ENCODE results near the gene GABRB3. TPM values are rescaled to one million over a fixed set of nuclear protein-coding genes. Genes with fewer than 3 reads are reported as not detected.

Gene GABRB3
- total and polyA plus RNA-seq, 2 of the 8 experiments (the other 6 are each of a cell fraction or from before 2014, with no cell fraction given) = 98.8 to 163 TPM

DNA sequence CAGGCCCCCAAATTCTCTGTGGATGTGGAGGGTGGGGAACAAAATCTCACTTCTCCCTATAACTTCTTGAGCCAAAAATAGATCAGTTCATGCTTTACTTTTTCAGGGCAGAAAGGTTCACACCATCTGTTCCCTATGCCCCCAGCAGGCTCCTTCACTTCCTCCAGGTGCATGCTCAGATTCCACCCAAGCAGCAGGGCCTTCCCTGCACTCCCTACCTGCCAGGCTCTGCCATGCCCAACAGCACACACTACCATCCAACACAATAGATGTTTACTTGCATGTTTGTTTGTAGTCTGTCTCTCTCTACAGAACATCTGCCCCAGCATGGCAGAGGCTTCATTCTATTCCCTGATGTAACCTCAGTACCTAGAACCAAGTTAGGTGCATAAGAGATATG is 43.3 kb downstream of the GABRB3 start:
- H3K14ac ChIP-seq (ENCODE audit: insufficient read length) = no peak overlapping the region
- peaks cover 0 to 99% of the 10 kb centered on the region in 2 experiments; a peak in 2 of 4 replicates for H3K79me2 ChIP-seq (ENCODE audit: control insufficient read depth in 1 of 2, insufficient read depth in 2 of 2, low read length in 2 of 2)
- H3K23me2 ChIP-seq (ENCODE audit: low read depth, low read length) = peaks cover 4% of the 10 kb centered on the region; the same call in 1 of the 2 replicates
- FAIRE-seq (no peak), DNase-seq (ENCODE audit: low read depth in 1 of 2, low spot score in 2 of 2) (peak in 1 of 2 experiments; percentile 37)
- H4K91ac ChIP-seq (replicated peaks; ENCODE audit: insufficient read length, low read length) = no peak overlapping the region
- H2BK15ac ChIP-seq (ENCODE audit: low read length) = no peak overlapping the region
- H3K79me1 ChIP-seq (ENCODE audit: low read depth, low read length) = peaks cover 8% of the 10 kb centered on the region
- no peak overlapping the region for H3K9ac ChIP-seq (replicated peaks in 1 of 4; ENCODE audit: extremely low read depth in 1 of 4, low read depth in 3 of 4, low read length in 3 of 4)
- H3K36me3 ChIP-seq (ENCODE audit: control insufficient read depth in 2 of 4, insufficient read depth in 4 of 4, low read length in 3 of 4) = peaks cover 0 to 11% (median 0%) of the 10 kb centered on the region in 4 experiments; a peak in 2 of 8 replicates
- H3K4ac ChIP-seq (replicated peaks; ENCODE audit: insufficient read length, low read depth, low read length) = no peak overlapping the region
- POLR2A ChIA-PET (ENCODE audit: partially characterized antibody) = interaction anchor here (1.1 kb wide), 1 partner anchor 9 kb away, joined by 4 read pairs; no protein-coding TSS in a partner anchor
- H2BK120ac ChIP-seq (replicated peaks; ENCODE audit: low read depth, low read length) = no peak overlapping the region
- no peak overlapping the region for H3K4me2 ChIP-seq (ENCODE audit: insufficient read depth in 1 of 2, low read depth in 2 of 2, low read length in 2 of 2)
- H3K18ac ChIP-seq (ENCODE audit: extremely low read depth, low read length) = no peak overlapping the region
- H3K27me3 ChIP-seq (replicated peaks in 1 of 4; ENCODE audit: control insufficient read depth in 3 of 4, extremely low read depth in 1 of 4, insufficient read depth in 3 of 4, low read length in 3 of 4) = no peaks in the 10 kb centered on the region
- no peak overlapping the region for H3K56ac ChIP-seq (replicated peaks; ENCODE audit: insufficient read length, low read depth, low read length)
- no peak overlapping the region for H2AFZ ChIP-seq (ENCODE audit: low read length)
- H2BK20ac ChIP-seq (ENCODE audit: low read length) = no peak overlapping the region
- no peak overlapping the region for H4K8ac ChIP-seq (ENCODE audit: extremely low read depth, insufficient read depth, low read length)
- H3K4me3 ChIP-seq (ENCODE audit: extremely low read depth in 1 of 4, insufficient read depth in 2 of 4, low read depth in 3 of 4, low read length in 4 of 4) = no peak overlapping the region
- H3K9me3 ChIP-seq (ENCODE audit: insufficient read depth in 2 of 2, low read depth in 1 of 2, low read length in 1 of 2) = peaks cover 9 to 12% of the 10 kb centered on the region in 2 experiments; a peak in 2 of 4 replicates
- H3K27ac ChIP-seq (ENCODE audit: low read depth, low read length) = no peak overlapping the region
- CTCF ChIA-PET (ENCODE audit: partially characterized antibody) = interaction anchor here (0.6 to 1.5 kb wide), 2 partner anchors 47 to 109 kb away, joined by 3 to 6 read pairs; no protein-coding TSS in a partner anchor
- H2AK5ac ChIP-seq (ENCODE audit: low read depth, low read length) = no peak overlapping the region
- no peak overlapping the region for H4K5ac ChIP-seq (ENCODE audit: insufficient read length, low read depth, low read length)
- H2BK5ac ChIP-seq (ENCODE audit: low read depth, low read length) = no peak overlapping the region
- H3K23ac ChIP-seq (ENCODE audit: insufficient read length) = no peak overlapping the region
- no peak overlapping the region for H2BK12ac ChIP-seq (ENCODE audit: low read depth, low read length)
- peaks cover 5 to 6% of the 10 kb centered on the region in 2 experiments for H4K20me1 ChIP-seq (replicated peaks in 1 of 2; ENCODE audit: control insufficient read depth in 1 of 2, insufficient read depth in 2 of 2, low read length in 2 of 2)
- peaks cover 0 to 8% (median 4%) of the 10 kb centered on the region in 4 experiments; a peak in 3 of 7 replicates for H3K4me1 ChIP-seq (replicated peaks in 1 of 4; ENCODE audit: control insufficient read depth in 3 of 4, insufficient read depth in 4 of 4, low read length in 3 of 4)
- TF ChIP-seq POLR2A (IDR thresholded peaks at IDR 0.05; ENCODE audit: control extremely low read depth in 1 of 2, low read depth in 2 of 2, low read length in 2 of 2) (no peak), CBX5 (IDR thresholded peaks at IDR 0.05; ENCODE audit: low read depth, low read length) (no peak), JUN (IDR thresholded peaks at IDR 0.05; ENCODE audit: low read depth, low read length) (no peak), SUZ12 (IDR thresholded peaks at IDR 0.05; ENCODE audit: low read length) (no peak), YY1 (IDR thresholded peaks at IDR 0.05; ENCODE audit: low read depth, low read length) (no peak), SAP30 (IDR thresholded peaks at IDR 0.05; ENCODE audit: insufficient read depth, insufficient replicate concordance, low read length) (no peak), EGR1 (IDR thresholded peaks at IDR 0.05; ENCODE audit: borderline replicate concordance, low read depth, low read length) (no peak), RNF2 (IDR thresholded peaks at IDR 0.05; ENCODE audit: borderline replicate concordance, low read depth, low read length, missing control alignments, poor library complexity, severe bottlenecking) (no peak), CHD1 (IDR thresholded peaks at IDR 0.05; ENCODE audit: low read depth, low read length) (no peak), SIX5 (IDR thresholded peaks at IDR 0.05; ENCODE audit: low read depth, low read length) (no peak), KDM1A (IDR thresholded peaks at IDR 0.05; ENCODE audit: borderline replicate concordance, low read length) (no peak), EP300 (IDR thresholded peaks at IDR 0.05; ENCODE audit: borderline replicate concordance in 1 of 2, low read depth in 2 of 2, low read length in 2 of 2) (no peak), SP1 (IDR thresholded peaks at IDR 0.05; ENCODE audit: low read depth, low read length) (no peak)
- TF ChIP-seq, protein P1, sequence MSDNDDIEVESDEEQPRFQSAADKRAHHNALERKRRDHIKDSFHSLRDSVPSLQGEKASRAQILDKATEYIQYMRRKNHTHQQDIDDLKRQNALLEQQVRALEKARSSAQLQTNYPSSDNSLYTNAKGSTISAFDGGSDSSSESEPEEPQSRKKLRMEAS (IDR thresholded peaks at IDR 0.05) = no peak

All from H1 (cell line).